ENCODE results near the gene TM9SF2.

Gene TM9SF2

DNA sequence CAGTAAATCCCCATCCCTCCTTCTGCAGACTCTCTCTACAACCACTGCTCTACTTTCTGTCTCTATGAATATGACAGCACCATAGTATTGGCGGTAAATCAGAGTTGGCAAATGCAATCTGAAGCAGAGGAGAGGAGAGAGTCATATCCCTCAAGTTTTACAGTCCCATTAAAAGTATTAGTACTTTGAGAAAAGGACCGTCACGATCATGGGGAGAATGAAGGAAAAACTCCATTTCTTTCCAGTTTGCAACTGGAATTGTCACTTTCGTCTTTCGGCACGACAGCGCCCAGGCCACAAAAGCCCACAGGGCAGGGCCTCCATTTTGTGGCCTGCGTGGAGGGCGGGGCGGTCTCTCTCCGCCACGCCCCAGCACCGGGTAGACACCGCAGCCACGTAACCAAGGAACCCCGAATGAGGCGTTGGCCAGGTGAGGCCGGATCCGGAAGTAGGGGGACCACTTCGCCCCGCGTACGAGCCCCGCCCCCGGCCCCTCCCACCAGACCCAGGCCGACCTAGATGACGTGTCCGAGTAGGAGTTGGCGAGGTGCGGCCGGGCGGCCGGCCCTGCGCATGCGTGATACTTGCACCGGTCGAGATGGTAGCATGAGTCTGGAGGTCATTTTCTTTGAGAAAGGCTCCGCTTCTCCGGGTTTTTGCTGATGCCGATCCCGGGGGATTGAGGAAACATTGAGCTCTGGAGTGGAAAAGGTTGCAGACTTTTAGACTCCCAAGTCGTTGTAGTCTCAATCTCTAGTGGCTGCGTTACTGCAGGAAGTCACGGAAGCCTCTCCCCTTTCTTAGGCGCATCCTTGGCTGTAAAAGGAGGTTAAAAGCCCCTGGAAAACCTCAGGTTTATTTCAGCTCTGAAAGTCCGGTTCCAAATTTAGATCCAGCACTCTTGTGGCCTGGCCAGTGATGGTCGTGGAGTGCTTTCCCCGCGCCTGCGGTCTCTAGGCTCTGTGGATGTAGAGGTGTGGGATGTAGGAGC, 2.8 kb upstream of the TM9SF2 start (continued):
- TF ChIP-seq, protein P1, sequence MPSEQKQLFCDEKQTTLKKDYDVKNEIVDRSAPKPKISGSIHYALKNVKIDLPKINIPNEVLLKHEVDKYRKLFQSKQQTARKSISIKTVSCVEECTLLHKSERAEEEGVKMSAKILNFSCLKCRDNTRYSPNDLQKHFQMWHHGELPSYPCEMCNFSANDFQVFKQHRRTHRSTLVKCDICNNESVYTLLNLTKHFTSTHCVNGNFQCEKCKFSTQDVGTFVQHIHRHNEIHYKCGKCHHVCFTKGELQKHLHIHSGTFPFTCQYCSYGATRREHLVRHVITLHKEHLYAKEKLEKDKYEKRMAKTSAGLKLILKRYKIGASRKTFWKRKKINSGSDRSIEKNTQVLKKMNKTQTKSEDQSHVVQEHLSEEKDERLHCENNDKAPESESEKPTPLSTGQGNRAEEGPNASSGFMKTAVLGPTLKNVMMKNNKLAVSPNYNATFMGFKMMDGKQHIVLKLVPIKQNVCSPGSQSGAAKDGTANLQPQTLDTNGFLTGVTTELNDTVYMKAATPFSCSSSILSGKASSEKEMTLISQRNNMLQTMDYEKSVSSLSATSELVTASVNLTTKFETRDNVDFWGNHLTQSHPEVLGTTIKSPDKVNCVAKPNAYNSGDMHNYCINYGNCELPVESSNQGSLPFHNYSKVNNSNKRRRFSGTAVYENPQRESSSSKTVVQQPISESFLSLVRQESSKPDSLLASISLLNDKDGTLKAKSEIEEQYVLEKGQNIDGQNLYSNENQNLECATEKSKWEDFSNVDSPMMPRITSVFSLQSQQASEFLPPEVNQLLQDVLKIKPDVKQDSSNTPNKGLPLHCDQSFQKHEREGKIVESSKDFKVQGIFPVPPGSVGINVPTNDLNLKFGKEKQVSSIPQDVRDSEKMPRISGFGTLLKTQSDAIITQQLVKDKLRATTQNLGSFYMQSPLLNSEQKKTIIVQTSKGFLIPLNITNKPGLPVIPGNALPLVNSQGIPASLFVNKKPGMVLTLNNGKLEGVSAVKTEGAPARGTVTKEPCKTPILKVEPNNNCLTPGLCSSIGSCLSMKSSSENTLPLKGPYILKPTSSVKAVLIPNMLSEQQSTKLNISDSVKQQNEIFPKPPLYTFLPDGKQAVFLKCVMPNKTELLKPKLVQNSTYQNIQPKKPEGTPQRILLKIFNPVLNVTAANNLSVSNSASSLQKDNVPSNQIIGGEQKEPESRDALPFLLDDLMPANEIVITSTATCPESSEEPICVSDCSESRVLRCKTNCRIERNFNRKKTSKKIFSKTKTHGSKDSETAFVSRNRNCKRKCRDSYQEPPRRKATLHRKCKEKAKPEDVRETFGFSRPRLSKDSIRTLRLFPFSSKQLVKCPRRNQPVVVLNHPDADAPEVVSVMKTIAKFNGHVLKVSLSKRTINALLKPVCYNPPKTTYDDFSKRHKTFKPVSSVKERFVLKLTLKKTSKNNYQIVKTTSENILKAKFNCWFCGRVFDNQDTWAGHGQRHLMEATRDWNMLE (tag by site-specific recombination; conservative IDR thresholded peaks at IDR 0.05; ENCODE audit: low read depth) = peak; percentile 93
- peak; percentile 92 for TF ChIP-seq KLF1 (tag by site-specific recombination; IDR thresholded peaks at IDR 0.05)
- no peak for TF ChIP-seq ZNF529 (tag by site-specific recombination; IDR thresholded peaks at IDR 0.05; ENCODE audit: insufficient replicate concordance)
- TF ChIP-seq, protein P2, sequence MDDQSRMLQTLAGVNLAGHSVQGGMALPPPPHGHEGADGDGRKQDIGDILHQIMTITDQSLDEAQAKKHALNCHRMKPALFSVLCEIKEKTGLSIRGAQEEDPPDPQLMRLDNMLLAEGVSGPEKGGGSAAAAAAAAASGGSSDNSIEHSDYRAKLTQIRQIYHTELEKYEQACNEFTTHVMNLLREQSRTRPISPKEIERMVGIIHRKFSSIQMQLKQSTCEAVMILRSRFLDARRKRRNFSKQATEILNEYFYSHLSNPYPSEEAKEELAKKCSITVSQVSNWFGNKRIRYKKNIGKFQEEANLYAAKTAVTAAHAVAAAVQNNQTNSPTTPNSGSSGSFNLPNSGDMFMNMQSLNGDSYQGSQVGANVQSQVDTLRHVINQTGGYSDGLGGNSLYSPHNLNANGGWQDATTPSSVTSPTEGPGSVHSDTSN (CRISPR knock-in tag; IDR thresholded peaks at IDR 0.05) = 0 out of 2 replicates have a peak, but pooled peaks have one; percentile 40
- TF ChIP-seq, protein P3, sequence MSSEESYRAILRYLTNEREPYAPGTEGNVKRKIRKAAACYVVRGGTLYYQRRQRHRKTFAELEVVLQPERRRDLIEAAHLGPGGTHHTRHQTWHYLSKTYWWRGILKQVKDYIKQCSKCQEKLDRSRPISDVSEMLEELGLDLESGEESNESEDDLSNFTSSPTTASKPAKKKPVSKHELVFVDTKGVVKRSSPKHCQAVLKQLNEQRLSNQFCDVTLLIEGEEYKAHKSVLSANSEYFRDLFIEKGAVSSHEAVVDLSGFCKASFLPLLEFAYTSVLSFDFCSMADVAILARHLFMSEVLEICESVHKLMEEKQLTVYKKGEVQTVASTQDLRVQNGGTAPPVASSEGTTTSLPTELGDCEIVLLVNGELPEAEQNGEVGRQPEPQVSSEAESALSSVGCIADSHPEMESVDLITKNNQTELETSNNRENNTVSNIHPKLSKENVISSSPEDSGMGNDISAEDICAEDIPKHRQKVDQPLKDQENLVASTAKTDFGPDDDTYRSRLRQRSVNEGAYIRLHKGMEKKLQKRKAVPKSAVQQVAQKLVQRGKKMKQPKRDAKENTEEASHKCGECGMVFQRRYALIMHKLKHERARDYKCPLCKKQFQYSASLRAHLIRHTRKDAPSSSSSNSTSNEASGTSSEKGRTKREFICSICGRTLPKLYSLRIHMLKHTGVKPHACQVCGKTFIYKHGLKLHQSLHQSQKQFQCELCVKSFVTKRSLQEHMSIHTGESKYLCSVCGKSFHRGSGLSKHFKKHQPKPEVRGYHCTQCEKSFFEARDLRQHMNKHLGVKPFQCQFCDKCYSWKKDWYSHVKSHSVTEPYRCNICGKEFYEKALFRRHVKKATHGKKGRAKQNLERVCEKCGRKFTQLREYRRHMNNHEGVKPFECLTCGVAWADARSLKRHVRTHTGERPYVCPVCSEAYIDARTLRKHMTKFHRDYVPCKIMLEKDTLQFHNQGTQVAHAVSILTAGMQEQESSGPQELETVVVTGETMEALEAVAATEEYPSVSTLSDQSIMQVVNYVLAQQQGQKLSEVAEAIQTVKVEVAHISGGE (tag by site-specific recombination; conservative IDR thresholded peaks at IDR 0.05; ENCODE audit: low read depth) = peak; percentile 97
- TF ChIP-seq, protein P4, sequence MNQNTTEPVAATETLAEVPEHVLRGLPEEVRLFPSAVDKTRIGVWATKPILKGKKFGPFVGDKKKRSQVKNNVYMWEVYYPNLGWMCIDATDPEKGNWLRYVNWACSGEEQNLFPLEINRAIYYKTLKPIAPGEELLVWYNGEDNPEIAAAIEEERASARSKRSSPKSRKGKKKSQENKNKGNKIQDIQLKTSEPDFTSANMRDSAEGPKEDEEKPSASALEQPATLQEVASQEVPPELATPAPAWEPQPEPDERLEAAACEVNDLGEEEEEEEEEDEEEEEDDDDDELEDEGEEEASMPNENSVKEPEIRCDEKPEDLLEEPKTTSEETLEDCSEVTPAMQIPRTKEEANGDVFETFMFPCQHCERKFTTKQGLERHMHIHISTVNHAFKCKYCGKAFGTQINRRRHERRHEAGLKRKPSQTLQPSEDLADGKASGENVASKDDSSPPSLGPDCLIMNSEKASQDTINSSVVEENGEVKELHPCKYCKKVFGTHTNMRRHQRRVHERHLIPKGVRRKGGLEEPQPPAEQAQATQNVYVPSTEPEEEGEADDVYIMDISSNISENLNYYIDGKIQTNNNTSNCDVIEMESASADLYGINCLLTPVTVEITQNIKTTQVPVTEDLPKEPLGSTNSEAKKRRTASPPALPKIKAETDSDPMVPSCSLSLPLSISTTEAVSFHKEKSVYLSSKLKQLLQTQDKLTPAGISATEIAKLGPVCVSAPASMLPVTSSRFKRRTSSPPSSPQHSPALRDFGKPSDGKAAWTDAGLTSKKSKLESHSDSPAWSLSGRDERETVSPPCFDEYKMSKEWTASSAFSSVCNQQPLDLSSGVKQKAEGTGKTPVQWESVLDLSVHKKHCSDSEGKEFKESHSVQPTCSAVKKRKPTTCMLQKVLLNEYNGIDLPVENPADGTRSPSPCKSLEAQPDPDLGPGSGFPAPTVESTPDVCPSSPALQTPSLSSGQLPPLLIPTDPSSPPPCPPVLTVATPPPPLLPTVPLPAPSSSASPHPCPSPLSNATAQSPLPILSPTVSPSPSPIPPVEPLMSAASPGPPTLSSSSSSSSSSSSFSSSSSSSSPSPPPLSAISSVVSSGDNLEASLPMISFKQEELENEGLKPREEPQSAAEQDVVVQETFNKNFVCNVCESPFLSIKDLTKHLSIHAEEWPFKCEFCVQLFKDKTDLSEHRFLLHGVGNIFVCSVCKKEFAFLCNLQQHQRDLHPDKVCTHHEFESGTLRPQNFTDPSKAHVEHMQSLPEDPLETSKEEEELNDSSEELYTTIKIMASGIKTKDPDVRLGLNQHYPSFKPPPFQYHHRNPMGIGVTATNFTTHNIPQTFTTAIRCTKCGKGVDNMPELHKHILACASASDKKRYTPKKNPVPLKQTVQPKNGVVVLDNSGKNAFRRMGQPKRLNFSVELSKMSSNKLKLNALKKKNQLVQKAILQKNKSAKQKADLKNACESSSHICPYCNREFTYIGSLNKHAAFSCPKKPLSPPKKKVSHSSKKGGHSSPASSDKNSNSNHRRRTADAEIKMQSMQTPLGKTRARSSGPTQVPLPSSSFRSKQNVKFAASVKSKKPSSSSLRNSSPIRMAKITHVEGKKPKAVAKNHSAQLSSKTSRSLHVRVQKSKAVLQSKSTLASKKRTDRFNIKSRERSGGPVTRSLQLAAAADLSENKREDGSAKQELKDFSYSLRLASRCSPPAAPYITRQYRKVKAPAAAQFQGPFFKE (tag by site-specific recombination; IDR thresholded peaks at IDR 0.05; ENCODE audit: borderline replicate concordance) = no peak
- TF ChIP-seq ZSCAN16 (tag by site-specific recombination; IDR thresholded peaks at IDR 0.05) = no peak
- no peak for TF ChIP-seq ZNF133 (tag by site-specific recombination; IDR thresholded peaks at IDR 0.05)
- no peak for TF ChIP-seq ZNF426 (tag by site-specific recombination; IDR thresholded peaks at IDR 0.05)
- no peak for TF ChIP-seq BCL11A (tag by site-specific recombination; IDR thresholded peaks at IDR 0.05; ENCODE audit: low read depth)
- 0 out of 2 replicates have a peak, but pooled peaks have one; percentile 41 for TF ChIP-seq PRDM1 (tag by site-specific recombination; IDR thresholded peaks at IDR 0.05)
- TF ChIP-seq ZNF311 (tag by site-specific recombination; IDR thresholded peaks at IDR 0.05; ENCODE audit: borderline replicate concordance) = no peak
- TF ChIP-seq, protein P5, sequence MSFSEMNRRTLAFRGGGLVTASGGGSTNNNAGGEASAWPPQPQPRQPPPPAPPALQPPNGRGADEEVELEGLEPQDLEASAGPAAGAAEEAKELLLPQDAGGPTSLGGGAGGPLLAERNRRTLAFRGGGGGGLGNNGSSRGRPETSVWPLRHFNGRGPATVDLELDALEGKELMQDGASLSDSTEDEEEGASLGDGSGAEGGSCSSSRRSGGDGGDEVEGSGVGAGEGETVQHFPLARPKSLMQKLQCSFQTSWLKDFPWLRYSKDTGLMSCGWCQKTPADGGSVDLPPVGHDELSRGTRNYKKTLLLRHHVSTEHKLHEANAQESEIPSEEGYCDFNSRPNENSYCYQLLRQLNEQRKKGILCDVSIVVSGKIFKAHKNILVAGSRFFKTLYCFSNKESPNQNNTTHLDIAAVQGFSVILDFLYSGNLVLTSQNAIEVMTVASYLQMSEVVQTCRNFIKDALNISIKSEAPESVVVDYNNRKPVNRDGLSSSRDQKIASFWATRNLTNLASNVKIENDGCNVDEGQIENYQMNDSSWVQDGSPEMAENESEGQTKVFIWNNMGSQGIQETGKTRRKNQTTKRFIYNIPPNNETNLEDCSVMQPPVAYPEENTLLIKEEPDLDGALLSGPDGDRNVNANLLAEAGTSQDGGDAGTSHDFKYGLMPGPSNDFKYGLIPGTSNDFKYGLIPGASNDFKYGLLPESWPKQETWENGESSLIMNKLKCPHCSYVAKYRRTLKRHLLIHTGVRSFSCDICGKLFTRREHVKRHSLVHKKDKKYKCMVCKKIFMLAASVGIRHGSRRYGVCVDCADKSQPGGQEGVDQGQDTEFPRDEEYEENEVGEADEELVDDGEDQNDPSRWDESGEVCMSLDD (tag by site-specific recombination; IDR thresholded peaks at IDR 0.05) = peak; percentile 86
- TF ChIP-seq HOXA7 (CRISPR knock-in tag; IDR thresholded peaks at IDR 0.05; ENCODE audit: borderline replicate concordance) = no peak
- no peak for TF ChIP-seq ZNF621 (tag by site-specific recombination; IDR thresholded peaks at IDR 0.05)
- TF ChIP-seq, protein P6, sequence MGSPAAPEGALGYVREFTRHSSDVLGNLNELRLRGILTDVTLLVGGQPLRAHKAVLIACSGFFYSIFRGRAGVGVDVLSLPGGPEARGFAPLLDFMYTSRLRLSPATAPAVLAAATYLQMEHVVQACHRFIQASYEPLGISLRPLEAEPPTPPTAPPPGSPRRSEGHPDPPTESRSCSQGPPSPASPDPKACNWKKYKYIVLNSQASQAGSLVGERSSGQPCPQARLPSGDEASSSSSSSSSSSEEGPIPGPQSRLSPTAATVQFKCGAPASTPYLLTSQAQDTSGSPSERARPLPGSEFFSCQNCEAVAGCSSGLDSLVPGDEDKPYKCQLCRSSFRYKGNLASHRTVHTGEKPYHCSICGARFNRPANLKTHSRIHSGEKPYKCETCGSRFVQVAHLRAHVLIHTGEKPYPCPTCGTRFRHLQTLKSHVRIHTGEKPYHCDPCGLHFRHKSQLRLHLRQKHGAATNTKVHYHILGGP (tag by site-specific recombination; IDR thresholded peaks at IDR 0.05) = 0 out of 2 replicates have a peak, but pooled peaks have one; percentile 19
- TF ChIP-seq ZNF777 (tag by site-specific recombination; IDR thresholded peaks at IDR 0.05; ENCODE audit: borderline replicate concordance) = no peak
